NT2/D1 (cell line): ENCODE results near the gene BMPR1B.

Source experiments
- DNase-seq: peaks from one replicate; pipeline ENCODE4 v3.0.0-alpha.2; 2011; ENCODE audit warnings: low read depth, low spot score
- H3K27me3 ChIP-seq: 2 replicates; pipeline ENCODE4 v1.6.0; 2011; ENCODE audit warnings: mild to moderate bottlenecking; ENCODE audit not compliant: insufficient read length, insufficient read depth
- H3K36me3 ChIP-seq: 2 replicates; pipeline ENCODE4 v1.6.1; 2011; ENCODE audit warnings: mild to moderate bottlenecking, low read length, mixed read lengths; ENCODE audit not compliant: insufficient read depth, insufficient read length
- H3K4me1 ChIP-seq: 2 replicates; pipeline ENCODE4 v1.5.1; 2011; ENCODE audit not compliant: insufficient read depth, insufficient read length
- H3K4me3 ChIP-seq: 2 replicates; pipeline ENCODE4 v1.5.1; 2011; ENCODE audit warnings: low read depth; ENCODE audit not compliant: insufficient read length
- H3K9ac ChIP-seq: 2 replicates; pipeline ENCODE4 v1.6.0; 2011; ENCODE audit warnings: low read depth; ENCODE audit not compliant: insufficient read length
- H3K9me3 ChIP-seq: 2 replicates; pipeline ENCODE4 v1.5.1; 2011; ENCODE audit warnings: mild to moderate bottlenecking, low read length; ENCODE audit not compliant: insufficient read depth
- SUZ12 ChIP-seq: IDR thresholded peaks from 2 replicates; pipeline ENCODE4 v1.6.1; 2011; ENCODE audit not compliant: insufficient read length, insufficient read depth; ENCODE audit errors: extremely low read depth
- YY1 ChIP-seq: IDR thresholded peaks from 2 replicates; pipeline ENCODE4 v1.6.1; 2011; ENCODE audit not compliant: insufficient read length, insufficient read depth
- ZNF274 ChIP-seq: IDR thresholded peaks from 2 replicates; pipeline ENCODE4 v1.6.1; 2011; ENCODE audit warnings: mild to moderate bottlenecking, low read depth, low read length

BMPR1B gene

DNA sequence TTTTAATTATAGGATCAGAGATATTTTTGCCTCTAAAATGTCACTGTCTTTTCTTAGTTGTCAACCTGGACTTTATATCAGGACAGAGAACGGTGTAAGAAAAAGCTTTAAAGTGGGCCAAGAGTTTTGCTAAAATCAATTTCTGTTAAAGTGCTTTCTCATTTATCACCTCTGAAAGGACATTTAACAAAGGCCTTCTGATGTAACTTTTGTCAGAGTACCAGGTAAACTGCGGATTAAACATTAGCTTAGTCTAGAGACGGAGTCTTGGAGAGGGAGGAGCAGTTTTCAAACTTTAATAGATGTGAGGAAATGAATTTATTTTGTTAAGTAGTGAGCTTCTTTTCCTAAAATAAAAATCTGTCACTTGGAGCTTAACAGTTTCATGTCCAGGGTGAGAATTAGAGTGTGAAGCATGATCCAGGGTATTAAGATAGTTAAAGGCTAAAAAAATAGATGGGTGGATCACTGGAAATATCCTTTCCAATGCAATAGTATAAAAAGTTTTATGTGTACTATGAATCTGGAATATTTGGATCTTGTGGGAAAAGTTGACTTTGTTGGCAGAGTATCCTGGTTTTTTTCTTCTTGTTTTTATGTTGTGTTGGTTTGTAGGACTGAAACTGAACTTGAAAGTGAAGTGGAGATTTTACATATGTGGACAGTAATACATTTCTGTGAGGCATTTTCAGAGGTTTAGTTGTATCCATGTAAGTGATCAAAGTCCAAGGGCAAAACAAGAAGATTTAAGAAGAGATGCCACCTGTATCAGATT, 33.6 kb upstream of the BMPR1B start:
- no peak for DNase-seq
- H3K9me3 ChIP-seq: no peaks in the 10 kb centered on the region
- H3K4me1 ChIP-seq: no peaks in the 10 kb centered on the region
- H3K36me3 ChIP-seq: no peaks in the 10 kb centered on the region
- H3K27me3 ChIP-seq: no peaks in the 10 kb centered on the region
- H3K9ac ChIP-seq: no peak overlapping the region
- H3K4me3 ChIP-seq: no peak overlapping the region
- no peak for TF ChIP-seq YY1
- no peak for TF ChIP-seq ZNF274
- no peak for TF ChIP-seq SUZ12

DNA sequence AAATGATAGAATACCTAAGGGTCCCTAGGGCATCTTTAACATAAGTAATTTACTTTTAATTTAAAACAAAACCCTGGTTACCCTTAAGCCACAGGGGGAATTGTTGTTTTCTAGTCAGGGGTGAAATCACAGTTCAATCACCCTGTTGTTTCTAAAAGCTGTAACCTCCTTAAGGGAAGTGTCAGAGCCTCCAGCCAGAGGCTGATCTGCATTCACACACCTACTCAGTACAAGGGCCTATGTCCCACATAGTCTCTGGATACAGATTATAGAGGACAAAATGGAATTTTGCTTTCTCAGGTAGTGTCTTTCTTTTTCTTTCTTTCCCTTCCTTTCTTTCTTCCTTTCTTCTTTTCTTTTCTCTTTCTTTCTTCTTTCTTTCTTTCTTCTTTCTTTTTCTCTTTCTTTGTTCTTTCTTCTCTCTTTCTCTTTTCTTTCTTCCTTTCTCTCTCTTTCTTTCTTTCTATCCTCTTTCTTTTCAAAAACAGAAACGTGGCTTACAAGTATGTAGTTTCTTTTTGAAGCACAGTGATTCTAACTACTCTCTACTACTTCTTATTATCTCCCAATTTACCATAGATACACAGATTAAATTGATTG, 31.1 kb upstream of the BMPR1B start:
- no peak for DNase-seq
- Histone ChIP-seq H3K4me3 (no peak overlapping the region), H3K9ac (no peak overlapping the region), H3K4me1 (no peaks in the 10 kb centered on the region), H3K9me3 (no peaks in the 10 kb centered on the region), H3K36me3 (no peaks in the 10 kb centered on the region), H3K27me3 (no peaks in the 10 kb centered on the region)
- no peak for TF ChIP-seq YY1
- no peak for TF ChIP-seq ZNF274
- TF ChIP-seq SUZ12: no peak

DNA sequence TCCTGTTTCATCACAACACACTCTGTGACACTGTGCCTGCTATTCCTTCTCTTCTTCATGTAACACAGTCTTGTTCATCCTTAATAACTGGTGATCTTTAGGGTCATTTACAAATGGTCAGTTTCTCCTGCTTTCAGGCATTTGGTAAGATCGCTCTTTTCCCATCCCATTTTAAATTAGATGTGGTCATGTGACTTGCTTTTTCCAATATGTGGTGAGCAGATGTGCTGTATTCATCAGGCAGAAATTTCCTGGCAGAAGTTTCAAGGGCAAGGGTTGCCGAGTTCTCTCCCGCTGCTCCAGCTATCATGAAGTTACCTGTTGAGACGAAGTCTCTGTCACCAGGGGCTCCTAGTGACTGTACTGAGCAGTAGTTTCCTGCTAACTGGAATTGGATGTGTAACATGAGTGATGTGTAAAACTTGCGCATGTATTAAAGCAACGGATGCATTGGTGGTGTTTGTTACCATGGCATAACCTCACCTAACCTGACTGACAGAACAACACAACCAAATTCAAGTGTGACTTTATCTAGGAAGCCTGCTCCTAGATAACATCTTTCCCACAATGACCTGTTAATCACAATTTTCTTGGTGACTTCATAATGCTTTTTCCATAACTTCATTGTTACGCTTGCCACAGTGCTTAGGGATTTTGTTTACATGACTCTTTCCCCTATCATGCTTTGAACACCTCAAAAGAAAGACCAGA, 29.5 kb upstream of the BMPR1B start:
- H3K36me3 ChIP-seq: no peaks in the 10 kb centered on the region
- TF ChIP-seq ZNF274 (no peak), SUZ12 (no peak), YY1 (no peak)
- no peak for DNase-seq
- no peaks in the 10 kb centered on the region for H3K27me3 ChIP-seq
- H3K9me3 ChIP-seq: no peaks in the 10 kb centered on the region
- no peaks in the 10 kb centered on the region for H3K4me1 ChIP-seq
- H3K4me3 ChIP-seq: no peak overlapping the region
- no peak overlapping the region for H3K9ac ChIP-seq

DNA sequence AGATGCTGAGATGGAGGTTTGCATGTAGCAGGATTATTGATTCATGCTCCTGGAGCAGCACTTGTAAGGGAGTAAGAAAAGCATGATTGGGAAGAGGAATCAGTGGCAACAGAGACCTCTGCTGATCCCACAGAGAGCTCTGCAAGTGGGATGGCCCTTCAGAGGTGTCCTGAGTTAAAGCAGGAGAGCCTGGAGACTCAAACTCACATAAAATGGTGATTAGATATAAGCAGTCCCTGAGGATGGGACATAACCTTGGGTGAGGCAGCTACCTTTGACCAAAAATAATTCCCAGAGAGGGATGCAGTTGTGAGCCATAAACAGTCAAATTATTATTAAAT, 25.4 kb upstream of the BMPR1B start:
- H3K36me3 ChIP-seq: no peaks in the 10 kb centered on the region
- TF ChIP-seq SUZ12 (no peak), YY1 (no peak)
- no peaks in the 10 kb centered on the region for H3K9me3 ChIP-seq
- H3K27me3 ChIP-seq: no peaks in the 10 kb centered on the region
- H3K4me1 ChIP-seq: no peaks in the 10 kb centered on the region
- H3K9ac ChIP-seq: no peak overlapping the region
- no peak overlapping the region for H3K4me3 ChIP-seq
- no peak for DNase-seq

DNA sequence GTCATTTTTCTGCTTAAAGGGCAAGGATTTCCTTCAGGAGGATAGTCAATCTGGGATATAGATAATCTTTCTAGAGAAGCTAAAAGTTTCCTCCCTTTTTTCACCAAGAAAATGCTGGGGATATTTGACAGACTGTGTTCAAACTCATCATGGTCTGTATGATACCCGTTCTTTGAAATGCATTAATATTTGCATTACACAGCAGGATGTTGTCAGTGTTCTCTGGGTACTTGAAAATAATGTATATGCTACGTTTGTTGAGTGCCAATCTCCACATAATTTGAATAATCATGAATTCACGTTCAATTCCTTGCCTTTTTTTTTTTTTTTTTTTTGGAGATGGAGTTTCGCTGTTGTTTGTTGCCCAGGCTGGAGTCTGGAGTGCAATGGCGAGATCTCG, 18.0 kb upstream of the BMPR1B start:
- Histone ChIP-seq H3K36me3 (no peaks in the 10 kb centered on the region), H3K4me3 (no peak overlapping the region), H3K9ac (no peak overlapping the region), H3K4me1 (no peaks in the 10 kb centered on the region), H3K9me3 (no peaks in the 10 kb centered on the region), H3K27me3 (no peaks in the 10 kb centered on the region)
- TF ChIP-seq SUZ12: no peak
- TF ChIP-seq YY1: no peak
- TF ChIP-seq ZNF274: no peak
- DNase-seq: no peak

DNA sequence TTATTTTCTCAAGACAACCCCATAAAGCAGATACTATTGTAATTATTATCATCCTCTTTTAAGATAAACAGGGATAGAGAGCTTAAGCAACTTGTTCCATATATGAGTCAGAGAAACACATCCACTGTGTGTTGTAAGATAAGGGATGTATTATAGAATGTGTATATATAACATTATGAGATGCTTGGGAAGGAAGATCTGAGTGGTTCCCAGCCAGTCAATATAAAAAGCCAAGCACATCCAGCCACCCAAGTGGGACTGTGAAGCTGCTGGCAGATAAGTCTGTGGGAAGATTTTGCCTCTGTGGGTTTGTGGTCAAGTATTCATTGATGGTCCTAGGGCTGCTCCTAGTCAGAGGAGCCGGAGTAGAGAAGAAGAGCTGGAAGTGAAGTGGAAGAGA, 16.5 kb upstream of the BMPR1B start:
- no peaks in the 10 kb centered on the region for H3K9me3 ChIP-seq
- H3K4me1 ChIP-seq: no peaks in the 10 kb centered on the region
- TF ChIP-seq ZNF274 (no peak), SUZ12 (no peak), YY1 (no peak)
- H3K4me3 ChIP-seq: no peak overlapping the region
- no peaks in the 10 kb centered on the region for H3K36me3 ChIP-seq
- H3K27me3 ChIP-seq: no peaks in the 10 kb centered on the region
- no peak for DNase-seq
- H3K9ac ChIP-seq: no peak overlapping the region

DNA sequence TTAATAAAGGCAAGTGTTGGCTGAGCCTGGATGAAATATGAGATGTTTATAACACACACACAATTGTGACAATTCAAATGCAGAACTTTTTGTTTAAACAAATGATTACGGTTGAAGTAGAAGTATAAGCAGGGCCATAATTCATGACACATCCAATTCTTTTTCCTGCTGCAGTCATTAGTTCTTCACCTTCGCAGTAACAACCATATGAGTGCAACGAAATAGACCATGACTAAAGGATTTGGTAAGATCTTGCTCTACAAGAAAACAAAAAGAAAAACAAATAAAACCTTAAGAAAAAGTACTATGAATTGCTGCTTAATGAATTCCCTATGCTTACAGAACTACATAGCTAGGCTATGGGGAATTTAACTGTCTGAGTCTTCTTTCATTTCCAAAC, 13.9 kb upstream of the BMPR1B start:
- H3K9ac ChIP-seq: no peak overlapping the region
- no peak overlapping the region for H3K4me3 ChIP-seq
- no peaks in the 10 kb centered on the region for H3K4me1 ChIP-seq
- H3K9me3 ChIP-seq: no peaks in the 10 kb centered on the region
- no peaks in the 10 kb centered on the region for H3K27me3 ChIP-seq
- TF ChIP-seq YY1: no peak
- no peak for TF ChIP-seq ZNF274
- TF ChIP-seq SUZ12: no peak
- no peaks in the 10 kb centered on the region for H3K36me3 ChIP-seq
- DNase-seq: no peak
